ENCODE results near the gene PMEPA1.

Gene PMEPA1

GRCh38 chr20:57691699-57692098, 18.1 kb downstream of the PMEPA1 start:
- H3K27ac Mint-ChIP-seq: peak overlapping the region; percentile 17 to 79 (median 22)
- no peaks in the 10 kb centered on the region for H3K9me3 Mint-ChIP-seq
- H3K36me3 Mint-ChIP-seq (ENCODE audit: low read depth): no peaks in the 10 kb centered on the region
- TF ChIP-seq, protein P1, sequence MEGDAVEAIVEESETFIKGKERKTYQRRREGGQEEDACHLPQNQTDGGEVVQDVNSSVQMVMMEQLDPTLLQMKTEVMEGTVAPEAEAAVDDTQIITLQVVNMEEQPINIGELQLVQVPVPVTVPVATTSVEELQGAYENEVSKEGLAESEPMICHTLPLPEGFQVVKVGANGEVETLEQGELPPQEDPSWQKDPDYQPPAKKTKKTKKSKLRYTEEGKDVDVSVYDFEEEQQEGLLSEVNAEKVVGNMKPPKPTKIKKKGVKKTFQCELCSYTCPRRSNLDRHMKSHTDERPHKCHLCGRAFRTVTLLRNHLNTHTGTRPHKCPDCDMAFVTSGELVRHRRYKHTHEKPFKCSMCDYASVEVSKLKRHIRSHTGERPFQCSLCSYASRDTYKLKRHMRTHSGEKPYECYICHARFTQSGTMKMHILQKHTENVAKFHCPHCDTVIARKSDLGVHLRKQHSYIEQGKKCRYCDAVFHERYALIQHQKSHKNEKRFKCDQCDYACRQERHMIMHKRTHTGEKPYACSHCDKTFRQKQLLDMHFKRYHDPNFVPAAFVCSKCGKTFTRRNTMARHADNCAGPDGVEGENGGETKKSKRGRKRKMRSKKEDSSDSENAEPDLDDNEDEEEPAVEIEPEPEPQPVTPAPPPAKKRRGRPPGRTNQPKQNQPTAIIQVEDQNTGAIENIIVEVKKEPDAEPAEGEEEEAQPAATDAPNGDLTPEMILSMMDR (IDR thresholded peaks at IDR 0.05; ENCODE audit: unreplicated experiment in 3 of 3): no peak
- peaks cover 7% of the 10 kb centered on the region for H3K27me3 Mint-ChIP-seq (ENCODE audit: low read depth)
- peaks cover 87% of the 10 kb centered on the region for H3K4me1 Mint-ChIP-seq
- peak overlapping the region in 1 of 3 experiments; percentile 21 for H3K4me3 Mint-ChIP-seq

DNA sequence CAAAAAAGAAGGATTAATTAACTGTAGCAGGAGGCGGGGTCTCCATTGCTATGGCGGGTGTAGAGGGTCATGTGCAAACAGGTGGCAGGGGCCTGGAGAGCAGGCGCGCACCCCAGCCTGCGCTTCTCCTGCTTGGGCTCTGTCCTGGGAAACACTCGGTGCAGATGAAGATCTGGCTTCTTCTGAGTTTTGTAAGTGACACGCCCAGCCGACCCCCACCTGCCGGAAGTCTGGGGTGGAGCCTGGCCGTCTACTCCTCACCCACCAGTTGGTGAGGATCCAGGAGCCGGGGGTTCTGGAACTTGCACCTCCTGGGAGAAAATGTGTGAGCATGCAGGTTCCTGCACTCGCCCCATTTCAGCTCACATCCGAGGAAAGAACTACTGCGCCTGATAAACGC, 19.3 kb downstream of the PMEPA1 start:
- TF ChIP-seq, protein P1 (IDR thresholded peaks at IDR 0.05; ENCODE audit: unreplicated experiment in 3 of 3): no peak
- Mint-ChIP-seq H3K9me3 (no peaks in the 10 kb centered on the region), H3K27me3 (ENCODE audit: low read depth) (peaks cover 6% of the 10 kb centered on the region), H3K27ac (peak overlapping the region in 2 of 3 experiments; percentile 26 to 75), H3K4me3 (no peak overlapping the region), H3K4me1 (peaks cover 93% of the 10 kb centered on the region), H3K36me3 (ENCODE audit: low read depth) (no peaks in the 10 kb centered on the region)

GRCh38 chr20:57689745-57690481, 19.9 kb downstream of the PMEPA1 start:
- Mint-ChIP-seq H3K4me3 (no peak overlapping the region), H3K27ac (peak overlapping the region in 2 of 3 experiments; percentile 26 to 98), H3K9me3 (no peaks in the 10 kb centered on the region), H3K36me3 (ENCODE audit: low read depth) (no peaks in the 10 kb centered on the region), H3K4me1 (peaks cover 94% of the 10 kb centered on the region), H3K27me3 (ENCODE audit: low read depth) (peaks cover 6% of the 10 kb centered on the region)
- TF ChIP-seq, protein P1 (IDR thresholded peaks at IDR 0.05; ENCODE audit: unreplicated experiment in 3 of 3): no peak

DNA sequence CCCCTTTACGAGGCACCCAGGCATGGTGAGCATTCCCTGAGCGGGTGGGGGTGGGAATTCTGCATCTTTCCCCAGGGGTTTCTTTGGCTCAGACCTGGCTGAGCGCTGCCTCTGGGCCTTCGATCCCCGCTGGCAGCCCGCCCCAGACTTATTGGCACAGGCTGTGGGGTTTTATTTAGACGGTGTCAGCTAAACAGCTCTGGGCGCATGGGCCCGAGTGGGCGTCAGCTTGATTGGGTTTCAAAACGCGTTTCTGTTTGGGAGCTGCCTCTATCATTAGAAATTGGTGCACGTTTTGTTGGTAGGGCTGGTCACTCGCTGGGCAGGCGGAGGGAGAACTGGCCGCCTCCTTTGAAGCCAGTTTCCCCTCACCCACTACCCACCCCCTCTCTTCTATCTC, 21.0 kb downstream of the PMEPA1 start:
- Mint-ChIP-seq H3K4me3 (peak overlapping the region in 1 of 3 experiments; percentile 61), H3K9me3 (no peaks in the 10 kb centered on the region), H3K36me3 (ENCODE audit: low read depth) (no peaks in the 10 kb centered on the region), H3K4me1 (peaks cover 94% of the 10 kb centered on the region), H3K27me3 (ENCODE audit: low read depth) (peaks cover 6% of the 10 kb centered on the region), H3K27ac (peak overlapping the region in 2 of 3 experiments; percentile 22 to 98)
- TF ChIP-seq, protein P1 (IDR thresholded peaks at IDR 0.05; ENCODE audit: unreplicated experiment in 3 of 3): no peak

- TF ChIP-seq, protein P1 (IDR thresholded peaks at IDR 0.05; ENCODE audit: unreplicated experiment in 3 of 3): no peak
- Mint-ChIP-seq H3K4me3 (no peak overlapping the region), H3K27me3 (ENCODE audit: low read depth) (peaks cover 6% of the 10 kb centered on the region), H3K9me3 (no peaks in the 10 kb centered on the region), H3K36me3 (ENCODE audit: low read depth) (no peaks in the 10 kb centered on the region), H3K27ac (peak overlapping the region in 1 of 3 experiments; percentile 98), H3K4me1 (peaks cover 94% of the 10 kb centered on the region)
Observed at GRCh38 chr20:57688295-57688694, 21.5 kb downstream of the PMEPA1 start.

Data from nephron (organoid).